ENCODE measurements around the gene KLHL28.

DNA sequence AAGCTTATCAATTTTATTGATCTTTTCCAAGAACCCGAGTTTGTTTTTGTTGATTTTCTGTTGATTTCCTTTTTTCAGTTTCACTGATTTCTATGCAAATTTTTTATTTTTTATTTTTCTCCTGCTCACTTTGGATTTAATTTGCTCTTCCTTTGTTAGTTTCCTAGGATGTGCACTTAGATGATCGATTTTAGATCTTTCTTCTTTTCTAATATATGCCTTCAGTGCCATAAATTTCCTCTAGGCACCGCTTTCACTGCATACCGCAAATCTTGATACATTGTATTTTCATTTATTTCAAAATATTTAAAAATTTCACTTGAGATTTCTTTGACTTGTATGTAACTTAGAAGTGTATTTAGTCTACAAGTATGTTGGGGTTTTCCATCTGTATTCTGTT lies 9.7 kb upstream of the KLHL28 start:
- TF ChIP-seq, protein P1, sequence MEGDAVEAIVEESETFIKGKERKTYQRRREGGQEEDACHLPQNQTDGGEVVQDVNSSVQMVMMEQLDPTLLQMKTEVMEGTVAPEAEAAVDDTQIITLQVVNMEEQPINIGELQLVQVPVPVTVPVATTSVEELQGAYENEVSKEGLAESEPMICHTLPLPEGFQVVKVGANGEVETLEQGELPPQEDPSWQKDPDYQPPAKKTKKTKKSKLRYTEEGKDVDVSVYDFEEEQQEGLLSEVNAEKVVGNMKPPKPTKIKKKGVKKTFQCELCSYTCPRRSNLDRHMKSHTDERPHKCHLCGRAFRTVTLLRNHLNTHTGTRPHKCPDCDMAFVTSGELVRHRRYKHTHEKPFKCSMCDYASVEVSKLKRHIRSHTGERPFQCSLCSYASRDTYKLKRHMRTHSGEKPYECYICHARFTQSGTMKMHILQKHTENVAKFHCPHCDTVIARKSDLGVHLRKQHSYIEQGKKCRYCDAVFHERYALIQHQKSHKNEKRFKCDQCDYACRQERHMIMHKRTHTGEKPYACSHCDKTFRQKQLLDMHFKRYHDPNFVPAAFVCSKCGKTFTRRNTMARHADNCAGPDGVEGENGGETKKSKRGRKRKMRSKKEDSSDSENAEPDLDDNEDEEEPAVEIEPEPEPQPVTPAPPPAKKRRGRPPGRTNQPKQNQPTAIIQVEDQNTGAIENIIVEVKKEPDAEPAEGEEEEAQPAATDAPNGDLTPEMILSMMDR (IDR thresholded peaks at IDR 0.05) = no peak
- TF ChIP-seq ZFX (IDR thresholded peaks at IDR 0.05; ENCODE audit: borderline replicate concordance) = no peak
